Measurements from ENCODE around the gene CYCS.

DNA sequence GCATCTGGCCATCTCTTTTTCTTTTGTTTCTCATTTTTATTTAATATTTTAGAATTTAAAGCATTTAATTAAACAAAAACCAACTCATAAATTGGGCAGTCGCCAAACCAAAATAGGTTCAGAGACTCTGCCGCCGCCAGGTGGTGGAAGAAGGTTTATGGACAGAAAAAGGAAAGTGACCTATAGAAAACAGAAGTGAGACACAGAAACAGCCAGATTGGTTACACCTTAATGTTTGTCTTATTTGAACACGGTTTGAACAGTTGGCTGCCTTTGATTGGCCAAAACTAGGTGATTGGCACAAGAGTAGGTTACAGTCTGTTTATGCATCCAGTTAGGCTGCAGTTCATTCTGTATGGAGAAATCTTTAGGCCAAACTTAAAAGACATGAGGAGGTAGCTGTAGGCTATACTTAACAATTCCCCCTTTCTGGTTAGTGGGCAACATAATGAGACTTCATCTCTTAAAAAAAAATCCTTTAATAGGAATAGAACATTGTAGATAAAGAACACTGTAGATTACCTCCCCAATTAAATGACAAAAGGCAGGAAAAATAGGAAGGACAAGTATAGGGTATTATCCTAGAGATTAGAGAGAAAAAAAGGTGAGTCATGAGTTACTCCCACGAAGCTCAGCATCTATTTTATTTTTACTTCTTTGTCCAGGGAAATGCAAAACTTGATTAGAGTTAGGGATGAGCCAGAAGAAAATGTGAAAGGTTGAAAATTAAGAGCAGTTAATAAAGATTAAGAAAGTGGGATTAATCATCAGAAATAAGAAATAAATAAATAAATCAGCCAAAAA is 23.9 kb upstream of the CYCS start:
- TF ChIP-seq, protein P1, sequence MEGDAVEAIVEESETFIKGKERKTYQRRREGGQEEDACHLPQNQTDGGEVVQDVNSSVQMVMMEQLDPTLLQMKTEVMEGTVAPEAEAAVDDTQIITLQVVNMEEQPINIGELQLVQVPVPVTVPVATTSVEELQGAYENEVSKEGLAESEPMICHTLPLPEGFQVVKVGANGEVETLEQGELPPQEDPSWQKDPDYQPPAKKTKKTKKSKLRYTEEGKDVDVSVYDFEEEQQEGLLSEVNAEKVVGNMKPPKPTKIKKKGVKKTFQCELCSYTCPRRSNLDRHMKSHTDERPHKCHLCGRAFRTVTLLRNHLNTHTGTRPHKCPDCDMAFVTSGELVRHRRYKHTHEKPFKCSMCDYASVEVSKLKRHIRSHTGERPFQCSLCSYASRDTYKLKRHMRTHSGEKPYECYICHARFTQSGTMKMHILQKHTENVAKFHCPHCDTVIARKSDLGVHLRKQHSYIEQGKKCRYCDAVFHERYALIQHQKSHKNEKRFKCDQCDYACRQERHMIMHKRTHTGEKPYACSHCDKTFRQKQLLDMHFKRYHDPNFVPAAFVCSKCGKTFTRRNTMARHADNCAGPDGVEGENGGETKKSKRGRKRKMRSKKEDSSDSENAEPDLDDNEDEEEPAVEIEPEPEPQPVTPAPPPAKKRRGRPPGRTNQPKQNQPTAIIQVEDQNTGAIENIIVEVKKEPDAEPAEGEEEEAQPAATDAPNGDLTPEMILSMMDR (IDR thresholded peaks at IDR 0.05 in 8 of 11, conservative IDR thresholded peaks at IDR 0.05 in 3 of 11): no peak
- TF ChIP-seq POLR2A (IDR thresholded peaks at IDR 0.05) (no peak), POLR2AphosphoS5 (IDR thresholded peaks at IDR 0.05) (no peak)
